Activated naive CD8-positive, alpha-beta T cell (primary cell): ENCODE measurements around the gene PIP4P1.

Source experiments
- H3K27ac Mint-ChIP-seq: one replicate; pipeline ENCODE4 v1.8.0; 2021; ENCODE audit warnings: mixed read lengths
- H3K27me3 Mint-ChIP-seq: one replicate; pipeline ENCODE4 v1.8.0; 2021; ENCODE audit warnings: mixed read lengths
- H3K36me3 Mint-ChIP-seq: one replicate; pipeline ENCODE4 v1.8.0; 2021; ENCODE audit warnings: mixed read lengths
- H3K4me1 Mint-ChIP-seq: one replicate; pipeline ENCODE4 v1.8.0; 2021; ENCODE audit warnings: low read depth, mixed read lengths
- H3K4me3 Mint-ChIP-seq: one replicate; pipeline ENCODE4 v1.8.0; 2021; ENCODE audit warnings: mild to moderate bottlenecking, mixed read lengths
- H3K9me3 Mint-ChIP-seq: one replicate; pipeline ENCODE4 v1.8.0; 2021; ENCODE audit warnings: low read depth, mixed read lengths

Gene PIP4P1

DNA sequence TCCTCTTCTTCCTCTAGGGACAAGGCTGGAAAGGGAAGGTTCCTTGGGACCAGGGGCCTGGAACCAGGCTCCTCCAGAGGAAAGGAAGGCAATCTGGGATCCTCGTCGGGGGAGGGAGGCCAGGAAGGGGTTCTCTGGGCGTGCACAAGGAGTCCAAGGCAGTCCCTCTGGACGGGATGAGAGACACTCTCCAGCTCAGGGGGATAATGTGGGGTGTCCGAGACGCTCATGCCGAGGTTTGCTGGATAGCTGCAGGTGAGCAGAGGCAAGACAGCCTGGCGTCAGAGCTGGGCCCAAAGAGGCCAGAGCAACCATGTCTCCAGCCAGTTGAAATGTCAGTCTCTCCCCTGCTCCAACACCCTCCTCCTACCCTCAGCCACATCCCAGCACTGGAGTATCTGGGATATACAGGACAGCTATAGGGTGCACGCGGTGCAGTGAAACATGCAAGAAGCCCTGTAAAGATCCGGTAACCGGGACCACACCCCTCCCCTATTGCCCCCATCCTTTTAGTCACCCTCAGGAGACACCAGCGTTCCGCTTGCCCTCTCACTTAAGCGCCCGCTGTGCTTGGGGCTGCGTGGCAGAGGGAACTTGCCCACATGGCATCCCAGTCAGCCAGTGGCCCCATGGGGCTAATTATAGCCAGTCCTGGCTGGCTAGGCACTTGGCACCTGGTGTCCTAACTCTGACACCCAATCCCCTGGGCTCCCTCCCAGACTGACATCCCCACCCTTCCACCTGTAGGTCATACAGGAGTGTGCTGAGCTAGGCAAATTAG is 25.5 kb downstream of the PIP4P1 start, which contains the start of gene KLHL33:
KLHL33 (minus strand) TSS at position 585 of the 781 bp plus-strand sequence; CDS start at position 230, 355 bp downstream.
- Mint-ChIP-seq H3K36me3 (no peaks in the 10 kb centered on the region), H3K4me1 (peaks cover 15% of the 10 kb centered on the region), H3K27me3 (no peaks in the 10 kb centered on the region), H3K4me3 (no peak within 1 kb of the TSS), H3K27ac (no peak within 1 kb of the TSS), H3K9me3 (no peaks in the 10 kb centered on the region)

DNA sequence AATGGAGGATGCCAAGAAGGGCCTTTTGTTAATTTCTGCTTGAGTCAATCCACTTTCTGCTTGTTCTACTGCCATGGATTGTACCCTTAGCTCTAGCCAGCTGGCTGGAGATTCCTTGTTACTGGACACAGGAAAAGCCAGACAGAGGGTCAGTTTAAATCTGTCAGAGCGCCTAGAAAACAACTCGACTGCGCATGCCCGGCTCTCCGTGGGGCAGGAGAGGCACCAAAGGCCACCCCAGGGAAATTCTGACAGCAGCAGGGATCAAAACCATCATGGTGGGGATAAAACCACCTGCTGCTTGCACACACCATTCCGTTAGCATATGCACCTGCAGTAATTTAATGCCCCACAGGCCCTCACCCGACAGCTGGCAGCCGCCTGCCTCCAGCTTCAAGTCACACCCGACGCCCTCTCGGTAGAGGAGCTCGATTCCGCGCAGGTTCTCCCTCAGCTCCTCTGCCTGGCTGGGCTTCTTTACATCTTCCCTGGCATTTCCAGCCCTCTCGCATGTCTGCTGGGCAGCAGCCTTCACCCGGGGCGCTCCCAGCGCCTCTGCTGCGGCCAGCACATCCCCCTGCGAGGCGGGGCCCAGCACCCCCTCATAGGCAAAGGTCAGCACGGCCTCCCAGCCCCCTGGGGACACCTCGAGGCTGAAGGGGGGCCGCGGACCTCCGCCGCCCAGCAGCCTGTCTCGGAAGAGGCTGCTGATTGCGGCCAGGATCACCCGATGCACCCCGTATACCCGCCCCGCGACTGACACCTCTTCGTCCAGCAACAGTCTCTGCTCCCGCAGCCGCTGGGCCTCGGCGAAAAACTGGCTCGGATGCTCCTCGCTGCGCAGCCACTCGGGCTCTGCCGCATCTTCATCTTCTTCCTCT is 26.3 kb downstream of the PIP4P1 start:
- Mint-ChIP-seq H3K27me3 (no peaks in the 10 kb centered on the region), H3K27ac (no peak overlapping the region), H3K4me3 (no peak overlapping the region)

GRCh38 chr14:20429801-20430669 is 31.2 kb downstream of the PIP4P1 start:
- H3K27ac Mint-ChIP-seq = peak overlapping the region; percentile 86
- no peaks in the 10 kb centered on the region for H3K27me3 Mint-ChIP-seq

More for the DNA sequence above, 26.3 kb downstream of the PIP4P1 start:
- H3K9me3 Mint-ChIP-seq = no peaks in the 10 kb centered on the region
- peaks cover 10% of the 10 kb centered on the region for H3K4me1 Mint-ChIP-seq
- no peaks in the 10 kb centered on the region for H3K36me3 Mint-ChIP-seq

GRCh38 chr14:20428802-20429201 is 32.4 kb downstream of the PIP4P1 start:
- peak overlapping the region; percentile 86 for H3K27ac Mint-ChIP-seq
- H3K27me3 Mint-ChIP-seq = no peaks in the 10 kb centered on the region
- H3K4me3 Mint-ChIP-seq = peak overlapping the region; percentile 65
- no peaks in the 10 kb centered on the region for H3K36me3 Mint-ChIP-seq
- peaks cover 38% of the 10 kb centered on the region for H3K4me1 Mint-ChIP-seq
- H3K9me3 Mint-ChIP-seq = no peaks in the 10 kb centered on the region

More at GRCh38 chr14:20429801-20430669, 31.2 kb downstream of the PIP4P1 start:
- H3K4me3 Mint-ChIP-seq = peak overlapping the region; percentile 46
- no peaks in the 10 kb centered on the region for H3K36me3 Mint-ChIP-seq
- no peaks in the 10 kb centered on the region for H3K9me3 Mint-ChIP-seq
- H3K4me1 Mint-ChIP-seq = peaks cover 38% of the 10 kb centered on the region

GRCh38 chr14:20428010-20428365 is 33.2 kb downstream of the PIP4P1 start:
- no peaks in the 10 kb centered on the region for H3K9me3 Mint-ChIP-seq
- H3K36me3 Mint-ChIP-seq = no peaks in the 10 kb centered on the region
- peak overlapping the region; percentile 86 for H3K27ac Mint-ChIP-seq
- peak overlapping the region; percentile 65 for H3K4me3 Mint-ChIP-seq
- peaks cover 38% of the 10 kb centered on the region for H3K4me1 Mint-ChIP-seq
- H3K27me3 Mint-ChIP-seq = no peaks in the 10 kb centered on the region

DNA sequence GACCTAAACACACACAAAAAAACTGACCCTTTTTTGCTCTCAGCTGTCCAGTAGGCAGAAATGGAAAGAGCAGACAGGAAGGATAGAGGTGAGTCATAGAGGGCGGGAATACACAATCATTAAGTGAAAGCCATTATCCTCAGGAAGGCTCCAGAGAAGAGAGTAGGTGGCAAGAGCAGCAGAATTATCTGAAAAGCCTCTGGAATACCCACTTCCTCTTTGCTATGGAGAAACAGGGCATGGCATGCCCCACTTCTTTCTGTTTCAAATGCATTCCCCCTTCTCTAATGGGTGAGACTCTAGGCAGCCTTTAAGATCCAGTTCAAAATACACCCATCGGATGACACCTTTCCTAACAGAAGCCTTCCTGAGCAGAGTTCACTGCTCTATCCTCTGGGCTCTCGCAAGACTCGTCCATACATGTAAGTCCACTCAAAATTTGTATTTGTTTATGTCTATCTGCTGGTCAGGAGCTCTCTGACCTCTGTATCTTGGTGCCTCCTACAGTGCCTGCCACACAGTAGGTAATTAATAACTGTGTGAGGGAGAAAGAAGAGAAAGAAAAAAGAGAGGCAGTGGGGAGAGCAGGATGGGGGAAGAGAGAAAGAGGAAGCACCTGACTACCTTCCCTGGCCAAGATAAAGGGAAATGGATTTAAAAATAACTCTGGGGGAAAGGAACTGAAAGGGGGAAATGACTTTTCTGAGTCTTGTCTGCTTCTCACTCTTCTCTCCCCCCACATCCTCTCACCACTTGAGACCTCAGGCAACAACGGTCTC is 33.8 kb downstream of the PIP4P1 start:
- H3K9me3 Mint-ChIP-seq = no peaks in the 10 kb centered on the region

DNA sequence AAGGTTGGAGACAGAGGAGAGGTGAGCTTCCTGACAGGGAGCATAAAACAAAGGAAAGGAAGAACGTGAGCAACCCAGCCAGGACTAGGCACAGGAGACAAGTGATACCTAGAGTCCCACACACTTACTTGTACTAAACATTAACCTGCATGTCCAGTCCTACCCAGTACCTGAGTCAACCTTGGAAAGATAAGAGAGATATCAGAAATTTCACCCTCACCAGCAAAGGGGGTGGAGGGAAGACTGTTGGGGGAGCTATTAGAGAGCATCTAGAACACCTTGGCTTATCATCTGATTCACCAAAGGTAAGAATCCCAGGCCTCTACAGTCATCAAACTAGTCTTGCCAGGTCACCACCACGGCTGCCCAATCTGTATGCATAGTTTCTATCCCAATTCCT is 36.4 kb downstream of the PIP4P1 start:
- no peaks in the 10 kb centered on the region for H3K9me3 Mint-ChIP-seq
- H3K36me3 Mint-ChIP-seq = no peaks in the 10 kb centered on the region
- H3K27ac Mint-ChIP-seq = no peak overlapping the region
- H3K4me3 Mint-ChIP-seq = no peak overlapping the region
- H3K27me3 Mint-ChIP-seq = no peaks in the 10 kb centered on the region
- peaks cover 32% of the 10 kb centered on the region for H3K4me1 Mint-ChIP-seq

More for the DNA sequence above, 33.8 kb downstream of the PIP4P1 start:
- Mint-ChIP-seq H3K4me3 (peak overlapping the region; percentile 65), H3K27me3 (no peaks in the 10 kb centered on the region), H3K27ac (peak overlapping the region; percentile 86), H3K36me3 (no peaks in the 10 kb centered on the region), H3K4me1 (peaks cover 38% of the 10 kb centered on the region)

- H3K4me3 Mint-ChIP-seq = no peak overlapping the region
- no peaks in the 10 kb centered on the region for H3K36me3 Mint-ChIP-seq
- H3K27ac Mint-ChIP-seq = no peak overlapping the region
- peaks cover 13% of the 10 kb centered on the region for H3K4me1 Mint-ChIP-seq
- H3K9me3 Mint-ChIP-seq = no peaks in the 10 kb centered on the region
- H3K27me3 Mint-ChIP-seq = no peaks in the 10 kb centered on the region
These were observed 38.3 kb downstream of the PIP4P1 start for GRCh38 chr14:20422886-20423285.

DNA sequence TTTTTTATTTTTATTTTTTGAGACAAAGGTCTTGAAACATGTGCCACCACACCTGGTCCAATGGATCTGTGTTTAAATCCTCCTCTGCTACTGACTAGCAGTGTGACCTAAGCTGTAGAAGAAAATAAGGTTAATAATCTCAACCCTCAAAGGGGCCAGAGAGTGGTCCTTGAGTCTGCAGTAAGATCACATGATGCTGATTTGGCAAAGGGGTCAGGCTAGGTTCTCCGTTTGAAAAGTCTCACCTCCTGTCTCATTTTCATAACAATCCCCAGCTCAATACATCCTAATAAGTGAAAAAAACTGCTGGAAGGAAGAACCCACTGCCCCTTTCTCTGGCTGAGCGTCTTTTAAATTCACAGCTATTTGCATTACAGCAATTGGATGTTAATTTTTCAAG is 40.0 kb downstream of the PIP4P1 start:
- peaks cover 5% of the 10 kb centered on the region for H3K4me1 Mint-ChIP-seq
- H3K36me3 Mint-ChIP-seq = no peaks in the 10 kb centered on the region
- H3K27me3 Mint-ChIP-seq = no peaks in the 10 kb centered on the region
- no peak overlapping the region for H3K27ac Mint-ChIP-seq
- H3K4me3 Mint-ChIP-seq = no peak overlapping the region
- H3K9me3 Mint-ChIP-seq = no peaks in the 10 kb centered on the region

DNA sequence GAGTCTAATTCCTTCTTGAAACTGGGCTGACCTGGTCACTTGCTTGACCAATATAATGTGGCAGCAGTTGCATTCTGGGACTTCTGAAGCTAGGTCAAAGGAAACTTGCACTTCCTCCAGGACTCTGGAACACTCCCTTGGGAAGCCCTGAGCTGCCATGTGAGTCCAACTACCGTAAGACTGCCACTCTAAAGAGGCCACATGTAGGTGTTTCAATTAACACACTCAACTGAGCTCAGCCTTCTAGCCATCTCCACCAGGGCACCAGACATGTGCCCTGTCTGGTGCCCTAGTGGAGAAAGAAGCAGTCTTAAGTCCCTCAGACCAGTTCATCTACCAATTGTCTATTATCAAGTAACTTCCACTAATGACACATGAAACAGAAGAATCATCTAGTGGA is 41.8 kb downstream of the PIP4P1 start:
- Mint-ChIP-seq H3K36me3 (no peaks in the 10 kb centered on the region), H3K4me1 (peaks cover 11% of the 10 kb centered on the region), H3K4me3 (no peak overlapping the region), H3K27ac (no peak overlapping the region), H3K27me3 (no peaks in the 10 kb centered on the region), H3K9me3 (no peaks in the 10 kb centered on the region)

DNA sequence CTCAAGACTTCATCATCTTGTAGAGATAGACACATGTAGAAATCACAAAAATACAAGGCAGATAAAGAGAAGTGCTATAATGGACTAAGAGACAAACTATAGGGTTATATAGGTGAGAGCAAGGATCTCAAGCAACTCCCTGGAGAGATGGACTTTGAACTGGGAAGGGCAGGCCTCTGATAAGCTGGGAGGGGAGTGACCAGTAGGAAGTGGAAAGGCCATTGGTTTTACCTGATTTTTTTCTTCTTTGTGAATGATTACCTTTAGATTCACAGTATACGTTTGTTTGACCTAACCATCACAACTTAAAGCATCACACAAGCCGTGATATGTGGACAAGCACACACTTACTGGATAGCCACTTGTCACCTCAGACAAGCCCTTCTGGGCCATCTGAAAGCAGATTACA is 42.7 kb downstream of the PIP4P1 start:
- Mint-ChIP-seq H3K4me3 (no peak overlapping the region), H3K27me3 (no peaks in the 10 kb centered on the region), H3K36me3 (no peaks in the 10 kb centered on the region), H3K27ac (no peak overlapping the region), H3K9me3 (no peaks in the 10 kb centered on the region), H3K4me1 (peaks cover 19% of the 10 kb centered on the region)

DNA sequence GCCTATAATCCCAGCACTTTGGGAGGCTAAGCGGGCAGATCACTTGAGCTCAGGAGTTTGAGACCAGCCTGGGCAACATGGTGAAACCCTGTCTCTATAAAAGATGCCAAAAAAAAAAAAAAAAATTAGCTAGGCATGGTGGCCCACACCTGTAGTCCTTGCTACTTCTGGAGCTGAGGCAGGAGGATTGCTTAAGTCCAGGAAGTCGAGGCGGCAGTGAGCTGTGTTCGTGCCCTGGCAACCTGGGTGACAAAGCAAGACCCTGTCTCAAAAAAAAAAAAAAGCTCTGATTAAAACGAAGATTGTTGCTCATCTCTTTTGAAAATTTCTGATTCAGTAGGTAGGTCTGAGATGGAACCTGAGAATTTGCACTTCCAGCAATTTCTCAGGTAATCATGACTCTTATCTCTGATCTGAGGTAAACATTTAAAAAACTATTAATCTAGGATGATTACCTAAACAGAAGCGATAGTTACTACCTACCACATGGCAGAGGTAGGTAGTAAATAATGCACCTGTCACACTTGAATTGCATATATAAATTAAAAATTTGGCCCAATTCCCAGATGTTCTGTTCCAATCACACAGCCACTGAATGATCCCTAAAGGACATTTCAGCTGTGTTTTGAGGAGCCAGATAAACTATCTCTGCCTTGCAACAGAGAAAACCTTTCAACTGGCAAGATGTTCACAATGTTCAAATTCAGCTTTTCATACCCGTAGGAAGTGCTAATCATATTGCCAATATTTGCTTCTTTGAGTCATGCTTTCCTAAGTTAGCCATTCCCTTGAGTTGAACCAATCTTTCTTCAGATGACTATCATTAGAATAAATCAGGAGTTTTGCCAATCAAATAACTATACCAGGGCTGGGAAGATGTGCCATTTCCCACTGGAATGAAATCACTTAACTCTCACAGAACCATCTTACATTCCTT is 43.7 kb downstream of the PIP4P1 start:
- H3K36me3 Mint-ChIP-seq = no peaks in the 10 kb centered on the region
- no peaks in the 10 kb centered on the region for H3K27me3 Mint-ChIP-seq
- no peak overlapping the region for H3K4me3 Mint-ChIP-seq
- H3K9me3 Mint-ChIP-seq = no peaks in the 10 kb centered on the region
- H3K27ac Mint-ChIP-seq = no peak overlapping the region
- peaks cover 24% of the 10 kb centered on the region for H3K4me1 Mint-ChIP-seq

DNA sequence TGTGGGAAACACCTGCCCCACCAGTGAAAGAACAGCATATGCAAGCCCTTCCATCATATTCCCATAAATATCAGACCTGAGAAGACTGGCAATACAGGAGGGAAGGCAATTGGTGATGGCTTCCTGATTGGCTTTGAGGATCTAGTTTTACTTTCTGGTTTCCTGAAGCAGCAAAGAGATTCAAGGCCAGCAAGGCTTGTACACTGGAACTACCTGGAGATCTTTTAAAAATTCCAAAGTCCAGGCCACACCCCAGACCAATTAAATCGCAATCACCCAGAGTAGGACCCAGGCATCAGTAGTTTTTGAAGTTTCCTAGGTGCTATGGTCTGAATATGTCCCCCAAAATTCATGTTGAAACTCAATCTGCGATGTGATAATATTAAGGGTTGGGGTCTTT is 45.0 kb downstream of the PIP4P1 start:
- Mint-ChIP-seq H3K4me1 (peaks cover 33% of the 10 kb centered on the region), H3K27ac (peak overlapping the region; percentile 85), H3K36me3 (no peaks in the 10 kb centered on the region), H3K27me3 (no peaks in the 10 kb centered on the region), H3K9me3 (no peaks in the 10 kb centered on the region), H3K4me3 (no peak overlapping the region)
